ENCODE measurements around the gene CPED1.

CPED1 gene

GRCh38 chr7:121037957-121038716 lies 49.6 kb downstream of the CPED1 start:
- DNase-seq (ENCODE audit: low spot score) (no peak), ATAC-seq (ENCODE audit: low read depth) (no peak)
- H3K9me3 ChIP-seq (ENCODE audit: severe bottlenecking) = no peaks in the 10 kb centered on the region
- H3K27me3 ChIP-seq (ENCODE audit: insufficient read depth, poor library complexity, severe bottlenecking) = no peaks in the 10 kb centered on the region
- no peak overlapping the region for H3K4me3 ChIP-seq (ENCODE audit: severe bottlenecking)
- TF ChIP-seq, protein P1, sequence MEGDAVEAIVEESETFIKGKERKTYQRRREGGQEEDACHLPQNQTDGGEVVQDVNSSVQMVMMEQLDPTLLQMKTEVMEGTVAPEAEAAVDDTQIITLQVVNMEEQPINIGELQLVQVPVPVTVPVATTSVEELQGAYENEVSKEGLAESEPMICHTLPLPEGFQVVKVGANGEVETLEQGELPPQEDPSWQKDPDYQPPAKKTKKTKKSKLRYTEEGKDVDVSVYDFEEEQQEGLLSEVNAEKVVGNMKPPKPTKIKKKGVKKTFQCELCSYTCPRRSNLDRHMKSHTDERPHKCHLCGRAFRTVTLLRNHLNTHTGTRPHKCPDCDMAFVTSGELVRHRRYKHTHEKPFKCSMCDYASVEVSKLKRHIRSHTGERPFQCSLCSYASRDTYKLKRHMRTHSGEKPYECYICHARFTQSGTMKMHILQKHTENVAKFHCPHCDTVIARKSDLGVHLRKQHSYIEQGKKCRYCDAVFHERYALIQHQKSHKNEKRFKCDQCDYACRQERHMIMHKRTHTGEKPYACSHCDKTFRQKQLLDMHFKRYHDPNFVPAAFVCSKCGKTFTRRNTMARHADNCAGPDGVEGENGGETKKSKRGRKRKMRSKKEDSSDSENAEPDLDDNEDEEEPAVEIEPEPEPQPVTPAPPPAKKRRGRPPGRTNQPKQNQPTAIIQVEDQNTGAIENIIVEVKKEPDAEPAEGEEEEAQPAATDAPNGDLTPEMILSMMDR (IDR thresholded peaks at IDR 0.05; ENCODE audit: poor library complexity, severe bottlenecking) = no peak
- no peak overlapping the region for H3K27ac ChIP-seq (ENCODE audit: poor library complexity, severe bottlenecking)
- H3K36me3 ChIP-seq (ENCODE audit: low read depth) = no peaks in the 10 kb centered on the region
- no peaks in the 10 kb centered on the region for H3K4me1 ChIP-seq (ENCODE audit: insufficient read depth, poor library complexity, severe bottlenecking)

GRCh38 chr7:121038717-121039509 lies 50.4 kb downstream of the CPED1 start:
- Histone ChIP-seq H3K4me3 (ENCODE audit: severe bottlenecking) (no peak overlapping the region), H3K27me3 (ENCODE audit: insufficient read depth, poor library complexity, severe bottlenecking) (no peaks in the 10 kb centered on the region), H3K27ac (ENCODE audit: poor library complexity, severe bottlenecking) (no peak overlapping the region), H3K4me1 (ENCODE audit: insufficient read depth, poor library complexity, severe bottlenecking) (no peaks in the 10 kb centered on the region), H3K36me3 (ENCODE audit: low read depth) (no peaks in the 10 kb centered on the region), H3K9me3 (ENCODE audit: severe bottlenecking) (no peaks in the 10 kb centered on the region)
- DNase-seq (ENCODE audit: low spot score) = no peak
- TF ChIP-seq, protein P1 (IDR thresholded peaks at IDR 0.05; ENCODE audit: poor library complexity, severe bottlenecking) = no peak
- ATAC-seq (ENCODE audit: low read depth) = no peak

DNA sequence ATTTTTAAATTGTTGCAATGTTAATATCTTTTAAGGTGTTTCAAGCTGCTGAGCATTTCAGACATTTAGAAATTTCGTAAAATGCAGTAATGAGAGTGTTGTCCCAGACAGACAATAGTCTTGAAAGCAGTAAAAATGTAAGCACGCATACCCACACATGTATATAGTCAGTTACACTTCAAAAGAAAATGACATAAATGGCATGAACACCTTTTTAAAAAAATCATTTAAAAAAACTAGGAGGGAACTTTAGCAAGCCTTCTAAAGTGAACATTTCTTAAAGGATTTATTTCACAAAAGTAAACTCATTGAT lies 51.0 kb downstream of the CPED1 start:
- H3K27me3 ChIP-seq (ENCODE audit: insufficient read depth, poor library complexity, severe bottlenecking) = no peaks in the 10 kb centered on the region
- no peak for ATAC-seq (ENCODE audit: low read depth)
- H3K27ac ChIP-seq (ENCODE audit: poor library complexity, severe bottlenecking) = no peak overlapping the region
- no peak overlapping the region for H3K4me3 ChIP-seq (ENCODE audit: severe bottlenecking)
- TF ChIP-seq, protein P1 (IDR thresholded peaks at IDR 0.05; ENCODE audit: poor library complexity, severe bottlenecking) = no peak
- no peak for DNase-seq (ENCODE audit: low spot score)
- H3K4me1 ChIP-seq (ENCODE audit: insufficient read depth, poor library complexity, severe bottlenecking) = no peaks in the 10 kb centered on the region
- H3K9me3 ChIP-seq (ENCODE audit: severe bottlenecking) = no peaks in the 10 kb centered on the region
- H3K36me3 ChIP-seq (ENCODE audit: low read depth) = no peaks in the 10 kb centered on the region

DNA sequence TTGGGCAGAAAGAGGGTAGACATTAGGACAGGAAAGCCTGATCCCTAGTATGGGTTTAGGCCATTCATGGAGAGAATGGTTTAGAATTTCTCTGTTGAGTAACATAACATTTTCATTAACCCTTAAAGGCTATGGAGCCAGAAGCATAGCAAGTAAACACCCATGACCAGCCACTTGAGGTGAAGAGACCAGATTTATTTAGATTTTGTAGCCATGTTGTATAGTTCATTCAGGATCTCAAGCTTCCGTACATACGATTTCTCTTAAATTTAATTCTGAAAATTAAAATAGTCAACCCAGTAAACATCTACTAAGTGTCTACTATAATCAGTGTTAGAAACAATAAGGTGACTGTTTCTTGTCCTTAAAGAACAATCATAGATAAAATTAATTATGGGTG lies 51.5 kb downstream of the CPED1 start:
- no peak for ATAC-seq (ENCODE audit: low read depth)

More for the DNA sequence above, 51.5 kb downstream of the CPED1 start:
- TF ChIP-seq, protein P1 (IDR thresholded peaks at IDR 0.05; ENCODE audit: poor library complexity, severe bottlenecking) = no peak
- DNase-seq (ENCODE audit: low spot score) = no peak
- H3K27ac ChIP-seq (ENCODE audit: poor library complexity, severe bottlenecking) = no peak overlapping the region
- no peaks in the 10 kb centered on the region for H3K27me3 ChIP-seq (ENCODE audit: insufficient read depth, poor library complexity, severe bottlenecking)
- no peak overlapping the region for H3K4me3 ChIP-seq (ENCODE audit: severe bottlenecking)
- H3K4me1 ChIP-seq (ENCODE audit: insufficient read depth, poor library complexity, severe bottlenecking) = no peaks in the 10 kb centered on the region
- no peaks in the 10 kb centered on the region for H3K9me3 ChIP-seq (ENCODE audit: severe bottlenecking)
- no peaks in the 10 kb centered on the region for H3K36me3 ChIP-seq (ENCODE audit: low read depth)

Measured in RWPE2 (cell line).